ENCODE results near the gene CFAP45. TPM values are rescaled to one million over a fixed set of nuclear protein-coding genes. Genes with fewer than 3 reads are reported as not detected.
A peak's percentile ranks its signal among the peaks of the same experiment; 100 is the strongest.

CFAP45 gene
- total and polyA plus RNA-seq, 9 of the 15 experiments (the other 6 are each of a cell fraction or from before 2014, with no cell fraction given), result 0.65 to 2.4 (median 1.5) TPM

- TF ChIP-seq ATF3 (IDR thresholded peaks at IDR 0.05) (peak; percentile 88), ATF3 (CRISPR knock-in tag; conservative IDR thresholded peaks at IDR 0.05) (no peak), MAFK (IDR thresholded peaks at IDR 0.05; ENCODE audit: low read length) (peak; percentile 94), MAFF (IDR thresholded peaks at IDR 0.05; ENCODE audit: low read length) (peak; percentile 91), SMARCA4 (IDR thresholded peaks at IDR 0.05) (peak; percentile 63; the same call in 1 of the 2 replicates), ESRRA (IDR thresholded peaks at IDR 0.05; ENCODE audit: borderline replicate concordance, low read depth) (no peak), ZNF318 (IDR thresholded peaks at IDR 0.05; ENCODE audit: borderline replicate concordance in 1 of 2, low read depth in 1 of 2) (peak in 1 of 2 experiments; percentile 88; a peak in 2 of 4 replicates), TRIM24 (IDR thresholded peaks at IDR 0.05) (peak; percentile 67 to 77), MAFG (tag; conservative IDR thresholded peaks at IDR 0.05) (peak; percentile 99), PBX2 (CRISPR knock-in tag; IDR thresholded peaks at IDR 0.05; ENCODE audit: low read depth) (no peak), PBX2 (tag; conservative IDR thresholded peaks at IDR 0.05; ENCODE audit: low read depth) (0 out of 2 replicates have a peak, but pooled peaks have one; percentile 21), CREM (IDR thresholded peaks at IDR 0.05; ENCODE audit: low read depth) (no peak), KDM5B (IDR thresholded peaks at IDR 0.05; ENCODE audit: insufficient replicate concordance, low read depth, low read length) (no peak), PURB (CRISPR knock-in tag; IDR thresholded peaks at IDR 0.05; ENCODE audit: low read depth) (no peak), NFE2 (IDR thresholded peaks at IDR 0.05; ENCODE audit: low read depth) (peak; percentile 85), DPF2 (IDR thresholded peaks at IDR 0.05) (peak; percentile 69), SMARCE1 (IDR thresholded peaks at IDR 0.05) (0 out of 2 replicates have a peak, but pooled peaks have one; percentile 43), FOSL1 (tag; conservative IDR thresholded peaks at IDR 0.05) (peak; percentile 80), SMARCC2 (IDR thresholded peaks at IDR 0.05; ENCODE audit: low read depth) (0 out of 2 replicates have a peak, but pooled peaks have one; percentile 37)
Measured at GRCh38 chr1:159879977-159880376, 20.0 kb downstream of the CFAP45 start (continued).

Measured in K562 (cell line).